SKM-1 (cell line): ENCODE data around the gene RRP8.

Experiments used
- DNase-seq: peaks from one replicate; lab custom pipeline; 2025; ENCODE audit not compliant: unreplicated experiment; lab: John Stamatoyannopoulos, UW

RRP8 gene

GRCh38 chr11:6603287-6604080, at the start of gene RRP8, which contains the start of gene ILK:
TSS of gene RRP8 (minus strand) at chr11:6603616. CDS start at chr11:6603502, 114 bp downstream.
TSS of gene ILK (plus strand) at chr11:6603774. CDS start at chr11:6604272, 498 bp downstream.
- DNase-seq, result peak; percentile 80

GRCh38 chr11:6653097-6653496, 49.7 kb upstream of the RRP8 start:
- no peak for DNase-seq

GRCh38 chr11:6652182-6652581, 48.8 kb upstream of the RRP8 start:
- DNase-seq, result no peak

- DNase-seq, result no peak
Observed at GRCh38 chr11:6650980-6651379, 47.6 kb upstream of the RRP8 start.

GRCh38 chr11:6650104-6650503, 46.7 kb upstream of the RRP8 start:
- DNase-seq, result no peak

- no peak for DNase-seq
Observed at GRCh38 chr11:6648501-6648900, 45.1 kb upstream of the RRP8 start.

- no peak for DNase-seq
Observed at GRCh38 chr11:6647836-6648235, 44.4 kb upstream of the RRP8 start.

- DNase-seq, result peak; percentile 95
Observed at GRCh38 chr11:6646918-6647679, 43.7 kb upstream of the RRP8 start.

GRCh38 chr11:6646576-6646917, 43.1 kb upstream of the RRP8 start:
- peak; percentile 80 for DNase-seq

GRCh38 chr11:6646071-6646470, 42.7 kb upstream of the RRP8 start:
- peak; percentile 36 for DNase-seq

- no peak for DNase-seq
Observed at GRCh38 chr11:6642957-6643356, 39.5 kb upstream of the RRP8 start.

- no peak for DNase-seq
Observed at GRCh38 chr11:6640985-6641701, 37.7 kb upstream of the RRP8 start.

GRCh38 chr11:6640036-6640984, 36.9 kb upstream of the RRP8 start:
- no peak for DNase-seq

GRCh38 chr11:6638429-6638828, 35.0 kb upstream of the RRP8 start:
- no peak for DNase-seq

- no peak for DNase-seq
Observed at GRCh38 chr11:6637871-6638270, 34.5 kb upstream of the RRP8 start.

- DNase-seq, result no peak
Observed at GRCh38 chr11:6636480-6636879, 33.1 kb upstream of the RRP8 start.

GRCh38 chr11:6635082-6635932, 31.9 kb upstream of the RRP8 start:
- DNase-seq, result peak; percentile 84

GRCh38 chr11:6634534-6634933, 31.1 kb upstream of the RRP8 start:
- DNase-seq, result no peak
